ENCODE data around the gene NDUFA8. TPM values are rescaled to one million over a fixed set of nuclear protein-coding genes. Genes with fewer than 3 reads are reported as not detected.

Gene NDUFA8
- 36.3 and 37.2 TPM in 2 replicates for total RNA-seq

GRCh38 chr9:122159026-122159924 lies at the start of gene NDUFA8, which contains the start of gene MORN5:
NDUFA8 (minus strand) TSS chr9:122159779; CDS start chr9:122159677, 102 bp downstream.
MORN5 (plus strand) TSS chr9:122159908; CDS start chr9:122159973, 65 bp downstream.

Other genes starting within 250 kb of the NDUFA8 start
- gene TTLL11, start 66.5 kb downstream of the NDUFA8 start, total RNA-seq, result 1.5 and 3.5 TPM in 2 replicates
- 0.49 TPM in 1 of 2 replicates, not detected in the other for gene MORN5, start 129 bp upstream of the NDUFA8 start, total RNA-seq
- 14.1 and 20.4 TPM in 2 replicates for gene LHX6, start 69.2 kb upstream of the NDUFA8 start, total RNA-seq
- gene RBM18, start 105.1 kb upstream of the NDUFA8 start, total RNA-seq, result 6.5 and 9.4 TPM in 2 replicates
- 33.2 and 37.7 TPM in 2 replicates for gene MRRF, start 105.1 kb upstream of the NDUFA8 start, total RNA-seq
- 0.97 and 5.9 TPM in 2 replicates for gene PTGS1, start 211.2 kb upstream of the NDUFA8 start, total RNA-seq

Data from bladder microvascular endothelial cell (primary cell).